GM12872 (cell line): Measurements from ENCODE around the gene KCNT1.

Source experiments
- TF ChIP-seq, protein P1 (sequence below): IDR thresholded peaks from 3 replicates; pipeline ENCODE4 v1.5.1; 2011; ENCODE audit warnings: low read depth, mild to moderate bottlenecking, low read length, moderate library complexity; ENCODE audit not compliant: insufficient read depth

Gene KCNT1

GRCh38 chr9:135776893-135777622, 75.1 kb downstream of the KCNT1 start:
- TF ChIP-seq, protein P1, sequence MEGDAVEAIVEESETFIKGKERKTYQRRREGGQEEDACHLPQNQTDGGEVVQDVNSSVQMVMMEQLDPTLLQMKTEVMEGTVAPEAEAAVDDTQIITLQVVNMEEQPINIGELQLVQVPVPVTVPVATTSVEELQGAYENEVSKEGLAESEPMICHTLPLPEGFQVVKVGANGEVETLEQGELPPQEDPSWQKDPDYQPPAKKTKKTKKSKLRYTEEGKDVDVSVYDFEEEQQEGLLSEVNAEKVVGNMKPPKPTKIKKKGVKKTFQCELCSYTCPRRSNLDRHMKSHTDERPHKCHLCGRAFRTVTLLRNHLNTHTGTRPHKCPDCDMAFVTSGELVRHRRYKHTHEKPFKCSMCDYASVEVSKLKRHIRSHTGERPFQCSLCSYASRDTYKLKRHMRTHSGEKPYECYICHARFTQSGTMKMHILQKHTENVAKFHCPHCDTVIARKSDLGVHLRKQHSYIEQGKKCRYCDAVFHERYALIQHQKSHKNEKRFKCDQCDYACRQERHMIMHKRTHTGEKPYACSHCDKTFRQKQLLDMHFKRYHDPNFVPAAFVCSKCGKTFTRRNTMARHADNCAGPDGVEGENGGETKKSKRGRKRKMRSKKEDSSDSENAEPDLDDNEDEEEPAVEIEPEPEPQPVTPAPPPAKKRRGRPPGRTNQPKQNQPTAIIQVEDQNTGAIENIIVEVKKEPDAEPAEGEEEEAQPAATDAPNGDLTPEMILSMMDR: no peak

DNA sequence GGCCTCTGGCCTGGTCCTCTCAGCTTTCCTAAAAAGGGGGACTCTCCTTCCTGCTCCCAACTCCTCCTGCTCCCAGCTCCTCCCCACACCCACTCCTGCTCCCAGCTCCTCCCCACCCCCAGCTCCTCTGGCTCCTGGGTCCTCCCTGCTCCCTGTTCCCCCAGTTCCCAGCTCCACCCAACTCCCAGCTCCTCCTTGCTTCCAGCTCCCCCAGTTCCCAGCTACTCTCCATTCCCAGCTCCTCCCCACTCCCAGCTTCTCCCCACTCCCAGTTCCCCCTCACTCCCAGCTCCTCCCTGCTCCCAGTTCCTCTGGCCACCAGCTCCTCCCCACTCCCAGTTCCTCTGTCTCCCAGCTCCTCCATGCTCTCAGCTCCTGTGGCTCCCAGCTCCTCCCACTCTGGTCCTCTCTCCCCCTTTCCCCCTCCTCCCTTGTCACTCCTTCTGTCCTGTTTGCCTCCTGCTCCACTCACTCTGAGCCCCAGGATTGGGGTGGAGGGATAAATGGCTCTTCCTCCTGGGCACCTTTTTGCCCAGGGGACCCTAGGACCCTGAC, 75.7 kb downstream of the KCNT1 start:
- TF ChIP-seq, protein P1: no peak

DNA sequence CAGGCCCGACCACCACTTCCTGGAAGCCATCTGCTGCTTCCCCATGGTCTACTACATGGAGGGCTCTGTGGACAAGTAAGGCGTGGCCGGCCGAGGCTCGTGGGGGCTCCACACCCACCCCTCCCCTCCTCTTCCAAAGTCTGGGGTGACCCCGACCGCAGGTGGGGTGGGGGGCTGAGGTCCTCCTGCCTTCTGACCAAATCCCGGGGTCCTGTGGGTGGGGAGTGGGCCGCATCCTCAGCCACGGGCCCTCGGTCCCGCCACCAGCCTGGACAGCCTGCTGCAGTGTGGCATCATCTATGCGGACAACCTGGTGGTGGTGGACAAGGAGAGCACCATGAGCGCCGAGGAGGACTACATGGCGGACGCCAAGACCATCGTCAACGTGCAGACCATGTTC, 76.4 kb downstream of the KCNT1 start:
- TF ChIP-seq, protein P1: no peak

DNA sequence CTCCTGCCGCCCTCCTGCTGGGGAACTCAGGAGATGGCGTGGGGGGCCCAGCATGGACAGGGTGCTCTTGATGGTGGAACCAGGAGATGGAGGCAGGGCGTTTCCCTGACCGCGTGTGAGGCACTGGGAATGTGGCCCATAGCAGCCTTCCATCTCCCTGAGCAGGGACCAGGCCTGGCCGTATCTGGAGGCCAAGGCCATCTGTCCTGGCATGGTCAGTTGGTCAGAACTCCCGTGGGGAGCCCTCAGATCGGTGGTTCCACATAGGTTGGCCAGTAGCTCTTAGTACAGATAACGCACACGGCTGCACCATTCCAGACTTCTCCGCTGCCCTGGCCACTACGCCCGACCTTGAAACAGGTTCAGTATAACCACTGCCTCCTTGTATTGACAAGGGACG, 77.6 kb downstream of the KCNT1 start:
- TF ChIP-seq, protein P1: no peak

- TF ChIP-seq, protein P1: no peak
Observed at GRCh38 chr9:135780086-135780485, 78.1 kb downstream of the KCNT1 start.

DNA sequence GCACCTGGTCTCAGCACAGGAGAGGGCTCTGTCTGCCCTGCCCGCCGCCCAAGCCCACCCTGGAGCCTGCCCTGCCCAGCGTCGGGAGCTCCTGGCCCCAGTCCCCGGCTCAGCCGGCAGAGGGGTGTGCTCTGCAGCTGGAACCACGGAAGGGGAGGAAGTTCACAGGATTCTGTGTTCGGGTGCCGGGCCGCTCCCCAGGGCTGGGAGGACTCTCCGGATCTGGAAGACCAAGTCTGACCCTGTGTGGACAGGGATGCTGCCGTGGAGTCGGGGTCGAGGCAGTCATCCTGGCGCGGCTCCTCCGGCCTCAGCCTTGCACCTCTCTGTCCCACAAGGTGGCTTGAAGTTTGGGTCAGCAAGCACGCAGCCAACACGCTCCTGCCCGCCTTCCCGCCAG, 78.6 kb downstream of the KCNT1 start:
- TF ChIP-seq, protein P1: no peak

GRCh38 chr9:135782946-135783345, 81.0 kb downstream of the KCNT1 start:
- TF ChIP-seq, protein P1: no peak
